Immature natural killer cell (primary cell): ENCODE results near the gene EPHB3. TPM values are rescaled to one million over a fixed set of nuclear protein-coding genes. Genes with fewer than 3 reads are reported as not detected.

ENCODE experiments used
- DNase-seq, 3 donors: peaks; one replicate each; pipeline ENCODE4 v3.0.0; 2022; ENCODE audit warnings: mixed read lengths in 1 of 3
- H3K27ac Mint-ChIP-seq, 6 donors: one replicate each; pipeline ENCODE4 v1.8.0; 2020; ENCODE audit warnings: mixed read lengths in 6 of 6, mild to moderate bottlenecking in 5 of 6, inconsistent platforms in 4 of 6, moderate library complexity in 3 of 6
- H3K27me3 Mint-ChIP-seq, 3 donors: one replicate each; pipeline ENCODE4 v1.8.0; 2020 to 2021; ENCODE audit warnings: low read depth in 3 of 3, mild to moderate bottlenecking in 3 of 3, mixed read lengths in 3 of 3, moderate library complexity in 3 of 3, inconsistent platforms in 1 of 3
- H3K36me3 Mint-ChIP-seq, 3 donors: one replicate each; pipeline ENCODE4 v1.8.0; 2020; ENCODE audit warnings: mixed read lengths in 3 of 3, inconsistent platforms in 2 of 3, mild to moderate bottlenecking in 2 of 3
- H3K4me1 Mint-ChIP-seq, 2 donors: one replicate each; pipeline ENCODE4 v1.8.0; 2020; ENCODE audit warnings: inconsistent platforms in 2 of 2, mild to moderate bottlenecking in 2 of 2, mixed read lengths in 2 of 2, moderate library complexity in 1 of 2
- H3K4me3 Mint-ChIP-seq, 5 donors: one replicate each; pipeline ENCODE4 v1.8.0; 2020; ENCODE audit warnings: mild to moderate bottlenecking in 5 of 5, mixed read lengths in 5 of 5, inconsistent platforms in 3 of 5, moderate library complexity in 3 of 5
- H3K9me3 Mint-ChIP-seq, 6 donors: one replicate each; pipeline ENCODE4 v1.8.0; 2020; ENCODE audit warnings: mild to moderate bottlenecking in 6 of 6, mixed read lengths in 6 of 6, inconsistent platforms in 4 of 6, moderate library complexity in 3 of 6
- polyA plus RNA-seq, 3 donors: library from polyadenylated mRNA; unstranded; fragments of 300-500 nt; fragmentation: Illumina TruSeq; gene quantifications; one replicate each; pipeline ENCODE4 v1.2.3, GENCODE V29; 2021

Gene EPHB3
- polyA plus RNA-seq, 3 donors from 2014 or later: 3.0 TPM; not detected in 2

DNA sequence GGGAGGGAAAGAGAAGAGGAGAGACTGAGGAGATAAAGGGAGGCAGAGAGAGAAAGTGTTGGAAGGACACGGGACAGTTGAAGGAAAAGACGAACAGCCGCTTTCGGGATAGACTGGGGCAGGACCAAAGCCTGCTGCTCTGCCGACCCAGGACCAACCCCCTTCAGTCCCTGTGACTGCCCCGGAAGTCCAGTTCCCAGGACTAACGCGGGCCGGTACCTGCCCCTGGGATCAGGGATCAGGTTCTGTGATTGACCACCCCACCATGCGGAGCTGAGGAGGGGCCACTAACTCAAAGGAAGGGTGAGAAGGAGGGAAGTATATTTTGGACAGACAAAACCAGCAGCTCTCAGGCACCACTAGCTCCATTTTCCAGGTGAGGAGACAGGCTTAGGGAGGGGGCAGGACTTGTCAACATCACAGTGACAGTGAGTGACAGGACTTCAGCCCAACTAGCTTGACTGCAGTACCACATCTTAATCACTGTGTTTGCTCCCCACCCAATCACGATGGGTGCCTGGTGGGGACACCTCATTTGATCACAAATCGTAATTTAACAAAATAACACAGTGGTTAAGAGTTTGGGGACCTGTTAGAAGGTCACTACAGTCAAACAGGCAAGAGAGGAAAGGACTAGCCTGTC is 9.8 kb upstream of the EPHB3 start:
- no peak overlapping the region for H3K27ac Mint-ChIP-seq
- H3K4me3 Mint-ChIP-seq: no peak overlapping the region
- DNase-seq: no peak
- H3K36me3 Mint-ChIP-seq: no peaks in the 10 kb centered on the region
- no peaks in the 10 kb centered on the region for H3K9me3 Mint-ChIP-seq
- H3K4me1 Mint-ChIP-seq: no peaks in the 10 kb centered on the region
- peaks cover 2 to 20% (median 2%) of the 10 kb centered on the region in 3 donors for H3K27me3 Mint-ChIP-seq

DNA sequence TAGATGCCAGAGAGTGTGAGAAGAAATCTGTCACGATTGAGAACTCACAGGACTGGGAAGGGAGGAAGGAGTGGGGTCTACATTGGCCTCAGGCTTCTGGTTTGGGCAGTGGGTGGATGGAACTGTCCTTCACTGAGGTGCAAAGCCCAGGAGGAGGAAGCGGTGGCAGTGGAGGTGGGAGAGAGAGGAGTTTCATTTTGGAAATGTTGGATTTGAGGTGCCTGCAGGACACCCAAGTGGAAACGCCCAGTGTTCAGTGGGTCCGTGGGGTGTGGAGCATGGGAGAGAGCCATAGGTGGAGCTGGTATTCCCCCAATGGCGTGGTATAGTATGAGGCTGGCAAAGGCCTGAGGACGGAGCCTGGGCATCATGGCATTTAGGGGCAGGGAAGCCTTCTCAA is 9.3 kb upstream of the EPHB3 start:
- Mint-ChIP-seq H3K27ac (no peak overlapping the region), H3K9me3 (no peaks in the 10 kb centered on the region), H3K36me3 (no peaks in the 10 kb centered on the region), H3K4me1 (no peaks in the 10 kb centered on the region), H3K27me3 (peaks cover 2 to 20% (median 3%) of the 10 kb centered on the region in 3 donors), H3K4me3 (no peak overlapping the region)
- DNase-seq: no peak

DNA sequence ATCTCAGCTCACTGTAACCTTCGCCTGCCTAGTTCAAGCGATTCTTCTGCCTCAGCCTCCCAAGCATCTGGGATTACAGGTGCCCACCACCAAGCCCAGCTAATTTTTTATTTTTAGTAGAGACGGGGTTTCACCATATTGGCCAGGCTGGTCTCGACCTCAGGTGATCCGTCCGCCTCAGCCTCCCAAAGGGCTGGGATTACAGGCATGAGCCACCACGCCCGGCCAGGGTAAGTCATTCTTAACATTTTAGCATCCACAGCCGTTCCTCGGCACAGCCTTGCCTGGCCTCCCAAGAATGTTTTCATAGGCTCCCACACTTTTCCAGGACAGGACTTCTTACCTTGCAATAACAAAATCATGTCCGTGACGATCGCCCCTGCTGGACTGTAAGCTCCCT is 8.7 kb upstream of the EPHB3 start:
- peaks cover 3 to 24% (median 7%) of the 10 kb centered on the region in 3 donors for H3K27me3 Mint-ChIP-seq
- H3K4me1 Mint-ChIP-seq: no peaks in the 10 kb centered on the region
- H3K9me3 Mint-ChIP-seq: no peaks in the 10 kb centered on the region
- no peak for DNase-seq
- H3K4me3 Mint-ChIP-seq: no peak overlapping the region
- H3K27ac Mint-ChIP-seq: no peak overlapping the region
- no peaks in the 10 kb centered on the region for H3K36me3 Mint-ChIP-seq

DNA sequence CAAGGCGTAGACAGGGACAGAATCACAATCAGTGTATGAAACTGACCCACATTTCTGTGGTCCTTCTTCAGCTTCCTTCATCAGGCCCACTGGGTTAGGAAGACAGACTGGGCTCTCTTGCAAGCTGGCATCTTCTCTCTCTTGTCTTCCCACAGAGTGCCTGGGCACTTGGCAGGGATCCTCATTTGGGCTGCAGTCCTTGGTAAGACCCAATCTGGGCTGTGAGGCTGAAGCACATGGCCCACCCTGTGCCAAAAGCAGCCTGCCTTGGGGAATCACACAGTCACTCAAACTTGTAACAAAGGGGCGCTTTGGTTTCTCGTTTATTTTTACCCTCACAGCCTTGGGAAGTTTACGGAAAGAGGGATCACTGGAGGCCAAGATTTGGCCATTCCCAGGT is 8.2 kb upstream of the EPHB3 start:
- H3K36me3 Mint-ChIP-seq: no peaks in the 10 kb centered on the region
- no peaks in the 10 kb centered on the region for H3K4me1 Mint-ChIP-seq
- no peak overlapping the region for H3K27ac Mint-ChIP-seq
- H3K4me3 Mint-ChIP-seq: no peak overlapping the region
- H3K9me3 Mint-ChIP-seq: no peaks in the 10 kb centered on the region
- peaks cover 4 to 24% (median 7%) of the 10 kb centered on the region in 3 donors for H3K27me3 Mint-ChIP-seq
- DNase-seq: no peak

DNA sequence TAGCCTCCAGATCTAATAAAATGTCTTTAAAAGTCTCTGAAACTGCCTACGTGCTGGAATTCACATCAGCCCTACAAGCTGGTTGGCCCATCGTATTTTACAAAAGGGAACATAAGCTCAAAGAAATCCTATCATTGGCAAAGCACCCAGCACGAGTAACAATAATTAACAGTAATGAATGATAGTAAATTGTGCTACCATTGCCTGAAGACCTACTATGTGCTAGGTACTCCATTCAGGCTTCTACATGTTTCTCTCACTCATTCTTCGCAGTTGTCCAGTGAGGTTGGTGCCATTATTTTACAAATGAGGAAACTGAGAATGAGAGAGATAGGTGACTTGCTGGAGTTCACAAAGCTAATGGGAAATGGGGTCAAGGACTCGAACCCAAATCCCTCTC is 7.1 kb upstream of the EPHB3 start:
- no peaks in the 10 kb centered on the region for H3K36me3 Mint-ChIP-seq
- peaks cover 7 to 32% (median 7%) of the 10 kb centered on the region in 3 donors for H3K27me3 Mint-ChIP-seq
- no peak overlapping the region for H3K27ac Mint-ChIP-seq
- H3K4me3 Mint-ChIP-seq: no peak overlapping the region
- H3K4me1 Mint-ChIP-seq: no peaks in the 10 kb centered on the region
- DNase-seq: no peak
- H3K9me3 Mint-ChIP-seq: no peaks in the 10 kb centered on the region

DNA sequence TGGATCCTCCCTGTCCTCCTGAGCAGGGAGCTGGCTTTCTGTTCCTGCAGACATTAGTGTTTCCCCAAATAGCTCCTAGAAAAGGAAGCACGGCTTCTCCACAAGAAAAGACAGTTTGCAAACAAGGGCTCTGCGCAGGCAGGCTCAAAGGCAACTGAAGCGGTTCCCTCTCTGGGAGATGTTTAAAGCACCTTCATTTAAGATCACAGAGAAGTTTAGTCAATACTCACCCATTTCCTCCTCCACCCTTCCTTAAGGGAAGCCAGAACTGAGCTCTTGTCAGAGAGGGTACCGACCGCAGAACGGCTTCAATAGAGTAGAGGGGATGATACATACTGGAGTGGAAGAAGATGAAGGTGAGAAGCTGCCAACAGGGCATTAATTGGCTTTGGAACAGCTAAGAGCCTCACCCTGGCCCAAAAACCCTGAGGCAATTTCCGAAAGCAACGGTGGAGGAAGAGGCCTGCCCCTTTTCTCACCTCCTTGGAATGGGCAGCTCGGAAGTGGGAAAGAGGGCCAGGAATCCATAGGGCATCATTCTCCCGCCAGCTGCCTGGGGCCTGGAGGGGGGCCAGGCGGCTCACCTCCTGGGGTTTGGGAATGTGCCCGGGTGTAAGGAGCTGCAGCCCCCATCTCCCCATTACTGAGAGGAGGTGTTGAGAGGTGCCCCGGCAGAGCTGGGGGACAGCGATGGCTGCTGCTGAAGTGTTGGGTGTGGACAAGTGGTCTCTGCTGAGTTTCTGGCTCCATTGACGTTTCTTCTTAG is 4.8 kb upstream of the EPHB3 start:
- peaks cover 15 to 45% (median 20%) of the 10 kb centered on the region in 3 donors for H3K27me3 Mint-ChIP-seq
- no peak for DNase-seq
- peaks cover 11 to 15% of the 10 kb centered on the region in 2 donors for H3K4me1 Mint-ChIP-seq
- H3K4me3 Mint-ChIP-seq: no peak overlapping the region
- H3K36me3 Mint-ChIP-seq: no peaks in the 10 kb centered on the region
- H3K27ac Mint-ChIP-seq: peak overlapping the region in 1 of 6 donors; percentile 10
- H3K9me3 Mint-ChIP-seq: peaks cover 0 to 8% (median 0%) of the 10 kb centered on the region in 6 donors

DNA sequence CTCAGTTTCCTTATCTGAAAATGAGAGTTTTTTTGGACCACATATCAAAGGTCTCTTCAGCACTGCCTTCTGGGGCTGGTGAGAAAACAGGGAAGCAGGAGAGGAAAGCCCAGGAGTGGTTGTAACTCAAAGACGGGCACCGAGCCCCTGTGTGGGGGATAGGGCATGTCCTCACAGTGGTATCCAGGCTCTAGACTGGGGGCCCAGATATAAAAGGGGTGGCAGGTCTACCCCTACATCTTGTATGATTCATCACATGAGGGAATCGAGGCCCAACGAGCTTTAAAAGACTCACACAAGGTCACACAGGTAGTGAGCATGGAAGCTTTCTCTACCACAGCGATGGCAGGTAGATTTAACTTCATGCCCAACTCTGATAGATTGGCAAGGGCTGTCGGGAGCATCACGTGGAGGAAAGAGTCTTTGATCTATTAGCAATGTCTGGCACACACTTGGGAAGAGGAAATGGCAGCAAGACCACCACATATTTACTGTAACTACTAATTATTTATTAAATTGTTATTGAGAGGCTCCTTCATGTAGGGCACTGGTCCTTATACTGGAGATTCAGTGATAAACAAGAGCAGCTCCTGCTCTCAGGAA is 4.1 kb upstream of the EPHB3 start:
- Mint-ChIP-seq H3K9me3 (peaks cover 0 to 8% (median 0%) of the 10 kb centered on the region in 6 donors), H3K27me3 (peaks cover 15 to 45% (median 18%) of the 10 kb centered on the region in 3 donors), H3K27ac (no peak overlapping the region), H3K4me3 (no peak overlapping the region), H3K4me1 (peaks cover 11 to 15% of the 10 kb centered on the region in 2 donors), H3K36me3 (no peaks in the 10 kb centered on the region)
- DNase-seq: no peak

DNA sequence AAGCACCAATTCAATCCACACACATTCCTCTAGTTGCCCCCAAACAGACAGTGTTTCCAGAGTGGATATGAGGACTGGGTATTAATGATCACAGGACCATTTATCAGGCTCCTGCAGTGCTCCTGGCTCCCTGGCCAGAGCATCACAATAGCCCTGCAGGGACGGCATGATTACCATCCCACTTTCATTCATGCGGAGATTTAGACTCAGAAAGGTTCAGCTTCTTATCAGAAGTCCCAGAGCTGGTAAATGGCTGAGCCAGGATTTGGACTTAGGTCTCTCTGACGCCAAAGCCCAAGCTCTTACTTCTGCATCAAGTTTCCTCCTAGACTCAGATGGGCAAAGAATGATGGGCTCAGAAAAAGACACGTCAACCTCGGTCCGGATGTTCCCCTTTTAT is 2.9 kb upstream of the EPHB3 start:
- Mint-ChIP-seq H3K27me3 (peaks cover 17 to 41% (median 18%) of the 10 kb centered on the region in 3 donors), H3K27ac (no peak overlapping the region), H3K9me3 (peaks cover 0 to 8% (median 0%) of the 10 kb centered on the region in 6 donors), H3K4me3 (no peak overlapping the region), H3K4me1 (peaks cover 11 to 15% of the 10 kb centered on the region in 2 donors), H3K36me3 (no peaks in the 10 kb centered on the region)
- DNase-seq: no peak

DNA sequence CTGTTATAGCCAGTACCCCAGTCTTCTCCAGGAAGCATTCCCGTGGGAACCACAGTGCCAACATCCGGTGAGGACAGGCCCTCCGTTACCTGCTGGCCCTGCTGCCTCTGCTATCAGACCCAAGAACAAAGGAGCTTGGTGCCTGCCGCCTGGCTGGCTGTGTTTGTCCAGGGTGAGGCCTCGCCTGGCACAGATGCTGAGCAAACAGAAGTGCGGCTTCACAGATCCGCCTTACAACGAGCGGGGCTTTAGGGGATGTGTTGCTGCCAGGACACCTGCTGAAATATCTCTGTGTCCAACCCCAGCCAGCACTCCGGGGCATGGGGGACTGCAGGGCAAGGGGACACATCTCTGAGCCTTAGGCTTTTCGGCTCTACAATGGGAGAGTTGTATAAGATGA is 2.2 kb upstream of the EPHB3 start:
- Mint-ChIP-seq H3K27me3 (peaks cover 17 to 40% (median 18%) of the 10 kb centered on the region in 3 donors), H3K27ac (no peak overlapping the region), H3K36me3 (no peaks in the 10 kb centered on the region), H3K4me3 (no peak overlapping the region), H3K4me1 (peaks cover 11 to 15% of the 10 kb centered on the region in 2 donors), H3K9me3 (peaks cover 0 to 8% (median 0%) of the 10 kb centered on the region in 6 donors)
- DNase-seq: no peak

DNA sequence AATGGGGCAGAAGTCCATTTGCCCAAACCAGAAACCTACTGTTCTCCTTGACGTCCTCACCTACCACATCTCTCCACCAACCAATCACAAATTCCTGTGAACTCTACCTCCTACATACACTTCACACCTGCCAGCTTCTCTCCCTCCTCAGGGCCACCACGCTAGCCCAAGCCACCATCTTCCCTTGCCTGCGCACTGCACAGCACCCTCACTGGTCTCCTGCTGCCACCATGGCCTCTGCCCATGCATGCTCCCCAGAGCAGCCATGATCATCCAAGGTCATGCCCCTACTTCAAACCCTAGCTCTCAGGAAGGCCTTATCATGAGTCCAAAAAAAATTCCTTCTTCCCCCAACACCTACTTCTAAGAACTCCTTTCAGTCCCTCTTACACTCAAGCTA is 1.1 kb upstream of the EPHB3 start:
- Mint-ChIP-seq H3K4me3 (peak overlapping the region; percentile 71 to 87 (median 83)), H3K27me3 (peaks cover 17 to 34% (median 20%) of the 10 kb centered on the region in 3 donors), H3K36me3 (no peaks in the 10 kb centered on the region), H3K4me1 (peaks cover 11 to 15% of the 10 kb centered on the region in 2 donors), H3K9me3 (peaks cover 0 to 8% (median 0%) of the 10 kb centered on the region in 6 donors), H3K27ac (peak overlapping the region in 5 of 6 donors; percentile 32 to 89 (median 81))
- DNase-seq: no peak

DNA sequence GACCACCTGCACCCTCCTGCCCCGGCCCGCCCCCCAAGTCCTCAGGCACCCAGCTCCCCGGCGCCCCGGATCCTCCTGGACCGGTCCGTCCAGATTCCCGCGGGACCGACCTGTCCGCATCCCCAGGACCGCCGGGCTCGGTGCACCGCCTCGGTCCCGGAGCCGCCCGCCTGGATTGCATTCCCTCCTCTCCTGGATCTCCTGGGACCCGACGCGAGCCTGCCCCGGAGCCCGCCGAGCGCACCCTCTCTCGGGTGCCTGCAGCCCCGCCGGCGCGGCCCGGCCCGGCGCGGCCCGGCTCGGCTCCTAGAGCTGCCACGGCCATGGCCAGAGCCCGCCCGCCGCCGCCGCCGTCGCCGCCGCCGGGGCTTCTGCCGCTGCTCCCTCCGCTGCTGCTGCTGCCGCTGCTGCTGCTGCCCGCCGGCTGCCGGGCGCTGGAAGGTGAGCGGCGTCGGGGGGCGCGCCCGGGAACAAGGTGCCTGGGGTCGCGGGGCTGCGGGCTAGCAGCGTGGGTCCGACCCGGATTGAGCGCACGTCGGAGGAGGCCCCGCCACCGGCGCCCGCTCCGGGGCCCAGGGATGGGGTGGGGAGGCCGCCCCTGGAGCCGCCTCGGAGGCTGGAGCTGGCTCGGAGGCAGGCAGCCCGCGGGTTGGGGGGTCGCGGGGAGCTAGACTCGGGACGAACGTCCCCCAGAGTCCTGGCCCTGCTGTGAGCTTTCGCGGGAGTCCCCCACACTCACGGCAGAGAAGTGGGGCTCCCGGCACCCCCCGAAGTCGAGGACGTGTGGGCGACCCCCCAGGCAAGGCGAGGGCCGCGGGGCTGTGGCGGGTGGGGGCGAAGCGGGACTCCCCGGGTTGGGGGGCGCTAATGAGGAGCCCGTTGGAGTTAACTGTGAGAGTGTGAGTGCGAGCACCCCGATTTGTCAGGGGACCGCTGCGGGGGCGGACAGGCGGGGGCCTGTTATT is 610 bp downstream of the EPHB3 start:
- H3K4me1 Mint-ChIP-seq: peaks cover 11 to 15% of the 10 kb centered on the region in 2 donors

DNA sequence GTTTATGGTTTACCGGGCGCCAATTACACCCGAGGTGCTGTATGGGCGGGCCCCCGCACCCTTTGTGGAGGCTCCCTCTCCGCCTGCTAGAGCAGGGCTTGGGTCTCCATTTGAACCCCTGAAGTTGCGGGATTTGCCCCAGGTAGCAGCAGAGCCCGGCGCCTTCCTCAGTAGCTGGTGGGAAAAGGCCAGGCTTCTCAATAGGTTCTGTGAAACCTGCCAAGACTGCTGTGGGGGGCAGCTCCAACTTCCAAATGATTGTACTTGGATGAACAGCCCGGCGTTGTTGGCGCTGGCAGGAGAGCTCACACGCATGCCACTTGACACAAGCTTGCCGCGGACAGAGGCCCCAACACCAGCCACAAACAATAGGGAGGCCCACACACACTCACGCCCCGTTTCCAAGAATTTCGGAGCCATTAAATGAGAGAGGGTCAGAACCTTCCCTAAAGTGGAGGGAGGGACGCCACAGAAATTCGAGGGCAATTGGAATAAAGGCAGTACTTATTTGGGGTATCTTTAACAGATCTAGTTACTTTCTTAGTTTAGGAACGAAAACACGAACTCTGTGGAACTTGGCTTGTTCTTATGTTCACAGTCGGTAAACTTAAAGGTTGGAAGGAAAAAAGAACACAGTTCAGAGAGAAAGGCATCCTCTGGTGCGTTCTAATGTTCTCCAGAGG is 1.4 kb downstream of the EPHB3 start:
- Mint-ChIP-seq H3K9me3 (peaks cover 0 to 8% (median 0%) of the 10 kb centered on the region in 6 donors), H3K36me3 (no peaks in the 10 kb centered on the region), H3K4me3 (peak overlapping the region in 4 of 5 donors; percentile 24 to 61 (median 44)), H3K4me1 (peaks cover 15 to 18% of the 10 kb centered on the region in 2 donors), H3K27me3 (peaks cover 16 to 30% (median 21%) of the 10 kb centered on the region in 3 donors), H3K27ac (no peak overlapping the region)
- DNase-seq: no peak

More for the DNA sequence above, 610 bp downstream of the EPHB3 start:
- H3K9me3 Mint-ChIP-seq: peaks cover 0 to 8% (median 0%) of the 10 kb centered on the region in 6 donors
- DNase-seq: peak; percentile 12 to 22 (median 16)
- H3K4me3 Mint-ChIP-seq: peak overlapping the region; percentile 71 to 87 (median 83)
- H3K36me3 Mint-ChIP-seq: no peaks in the 10 kb centered on the region
- H3K27ac Mint-ChIP-seq: no peak overlapping the region
- peaks cover 19 to 29% (median 23%) of the 10 kb centered on the region in 3 donors for H3K27me3 Mint-ChIP-seq
